ENCODE results near the gene NYAP2. TPM values are rescaled to one million over a fixed set of nuclear protein-coding genes. Genes with fewer than 3 reads are reported as not detected.

NYAP2 gene
- total RNA-seq, 2 donors from 2014 or later = 0.05 to 0.12 TPM

- H3K4me3 ChIP-seq = no peak overlapping the region
- no peaks in the 10 kb centered on the region for H3K27me3 ChIP-seq
- H3K4me1 ChIP-seq = no peaks in the 10 kb centered on the region
- no peak for DNase-seq
- H3K36me3 ChIP-seq = no peaks in the 10 kb centered on the region
- no peak overlapping the region for H3K27ac ChIP-seq
- H3K9ac ChIP-seq (ENCODE audit: low read depth in 2 of 2, low read length in 2 of 2) = no peak overlapping the region
- intact Hi-C loops (cut with DNase I) = no loop called here
- H3K9me3 ChIP-seq = no peaks in the 10 kb centered on the region
- TF ChIP-seq CTCF (IDR thresholded peaks at IDR 0.05) = no peak
Measured at GRCh38 chr2:225367482-225367881, 32.0 kb upstream of the NYAP2 start.

- TF ChIP-seq CTCF (IDR thresholded peaks at IDR 0.05) = no peak
- intact Hi-C loops (cut with DNase I) = no loop called here
- no peaks in the 10 kb centered on the region for H3K4me1 ChIP-seq
- no peaks in the 10 kb centered on the region for H3K36me3 ChIP-seq
- no peak for DNase-seq
- no peak overlapping the region for H3K4me3 ChIP-seq
- no peaks in the 10 kb centered on the region for H3K27me3 ChIP-seq
- H3K9ac ChIP-seq (ENCODE audit: low read depth in 2 of 2, low read length in 2 of 2) = no peak overlapping the region
- H3K27ac ChIP-seq = no peak overlapping the region
- no peaks in the 10 kb centered on the region for H3K9me3 ChIP-seq
Measured at GRCh38 chr2:225378984-225379383, 20.5 kb upstream of the NYAP2 start.

- Histone ChIP-seq H3K4me3 (no peak overlapping the region), H3K27me3 (no peaks in the 10 kb centered on the region), H3K9ac (ENCODE audit: low read depth in 2 of 2, low read length in 2 of 2) (no peak overlapping the region), H3K4me1 (no peaks in the 10 kb centered on the region), H3K27ac (no peak overlapping the region), H3K9me3 (no peaks in the 10 kb centered on the region), H3K36me3 (no peaks in the 10 kb centered on the region)
- DNase-seq = no peak
- intact Hi-C loops (cut with DNase I) = no loop called here
- TF ChIP-seq CTCF (IDR thresholded peaks at IDR 0.05) = no peak
Measured at GRCh38 chr2:225379856-225380255, 19.7 kb upstream of the NYAP2 start.

- Histone ChIP-seq H3K9me3 (no peaks in the 10 kb centered on the region), H3K9ac (ENCODE audit: low read depth in 2 of 2, low read length in 2 of 2) (no peak overlapping the region), H3K4me3 (no peak overlapping the region), H3K4me1 (no peaks in the 10 kb centered on the region), H3K27ac (no peak overlapping the region), H3K27me3 (no peaks in the 10 kb centered on the region), H3K36me3 (no peaks in the 10 kb centered on the region)
- TF ChIP-seq CTCF (IDR thresholded peaks at IDR 0.05) = no peak
- DNase-seq = no peak
- intact Hi-C loops (cut with DNase I) = no loop called here
Measured at GRCh38 chr2:225381609-225382008, 17.9 kb upstream of the NYAP2 start.

GRCh38 chr2:225398372-225398771, 1.1 kb upstream of the NYAP2 start:
- intact Hi-C loops (cut with DNase I) = no loop called here
- Histone ChIP-seq H3K27ac (no peak overlapping the region), H3K9ac (ENCODE audit: low read depth in 2 of 2, low read length in 2 of 2) (no peak overlapping the region), H3K4me1 (no peaks in the 10 kb centered on the region), H3K27me3 (no peaks in the 10 kb centered on the region), H3K4me3 (no peak overlapping the region), H3K9me3 (no peaks in the 10 kb centered on the region), H3K36me3 (no peaks in the 10 kb centered on the region)
- DNase-seq = no peak
- no peak for TF ChIP-seq CTCF (IDR thresholded peaks at IDR 0.05)

- H3K27ac ChIP-seq = no peak overlapping the region
- H3K9me3 ChIP-seq = no peaks in the 10 kb centered on the region
- H3K4me3 ChIP-seq = no peak overlapping the region
- no peak overlapping the region for H3K9ac ChIP-seq (ENCODE audit: low read depth in 2 of 2, low read length in 2 of 2)
- H3K36me3 ChIP-seq = no peaks in the 10 kb centered on the region
- no peaks in the 10 kb centered on the region for H3K27me3 ChIP-seq
- DNase-seq = no peak
- intact Hi-C loops (cut with DNase I) = no loop called here
- TF ChIP-seq CTCF (IDR thresholded peaks at IDR 0.05) = no peak
- no peaks in the 10 kb centered on the region for H3K4me1 ChIP-seq
Measured at GRCh38 chr2:225400060-225400511, 576 bp downstream of the NYAP2 start.
